Measurements from ENCODE around the gene OVAAL. TPM values are rescaled to one million over a fixed set of nuclear protein-coding genes. Genes with fewer than 3 reads are reported as not detected.

OVAAL gene
- total and polyA plus RNA-seq, 2 of the 8 experiments (the other 6 are each of a cell fraction or from before 2014, with no cell fraction given), result not detected

- TF ChIP-seq CHD7 (IDR thresholded peaks at IDR 0.05; ENCODE audit: insufficient replicate concordance, low read length), result no peak
- no peak for TF ChIP-seq RAD21 (IDR thresholded peaks at IDR 0.05 in 1 of 2, conservative IDR thresholded peaks at IDR 0.05 in 1 of 2; ENCODE audit: low read depth in 2 of 2, low read length in 2 of 2)
- no peak for TF ChIP-seq POU5F1 (IDR thresholded peaks at IDR 0.05; ENCODE audit: low read depth, low read length)
- no peak for TF ChIP-seq BRCA1 (IDR thresholded peaks at IDR 0.05; ENCODE audit: low read depth, low read length)
- no peak for TF ChIP-seq SIRT6 (IDR thresholded peaks at IDR 0.05; ENCODE audit: low read length)
- no peak for TF ChIP-seq E2F6 (IDR thresholded peaks at IDR 0.05)
- no peak for TF ChIP-seq POLR2A (IDR thresholded peaks at IDR 0.05; ENCODE audit: control extremely low read depth in 1 of 2, low read depth in 2 of 2, low read length in 2 of 2)
- TF ChIP-seq GTF2F1 (IDR thresholded peaks at IDR 0.05; ENCODE audit: borderline replicate concordance, low read depth, low read length), result no peak
- no peak for TF ChIP-seq MAX (IDR thresholded peaks at IDR 0.05)
- no peak for TF ChIP-seq SP4 (IDR thresholded peaks at IDR 0.05; ENCODE audit: low read length)
Observed at GRCh38 chr1:180567654-180568053, 8.9 kb downstream of the OVAAL start (continued).
